ENCODE measurements around the gene TNFRSF1B. TPM values are rescaled to one million over a fixed set of nuclear protein-coding genes. Genes with fewer than 3 reads are reported as not detected.

The TNFRSF1B gene
- 15.3 TPM for total RNA-seq

DNA sequence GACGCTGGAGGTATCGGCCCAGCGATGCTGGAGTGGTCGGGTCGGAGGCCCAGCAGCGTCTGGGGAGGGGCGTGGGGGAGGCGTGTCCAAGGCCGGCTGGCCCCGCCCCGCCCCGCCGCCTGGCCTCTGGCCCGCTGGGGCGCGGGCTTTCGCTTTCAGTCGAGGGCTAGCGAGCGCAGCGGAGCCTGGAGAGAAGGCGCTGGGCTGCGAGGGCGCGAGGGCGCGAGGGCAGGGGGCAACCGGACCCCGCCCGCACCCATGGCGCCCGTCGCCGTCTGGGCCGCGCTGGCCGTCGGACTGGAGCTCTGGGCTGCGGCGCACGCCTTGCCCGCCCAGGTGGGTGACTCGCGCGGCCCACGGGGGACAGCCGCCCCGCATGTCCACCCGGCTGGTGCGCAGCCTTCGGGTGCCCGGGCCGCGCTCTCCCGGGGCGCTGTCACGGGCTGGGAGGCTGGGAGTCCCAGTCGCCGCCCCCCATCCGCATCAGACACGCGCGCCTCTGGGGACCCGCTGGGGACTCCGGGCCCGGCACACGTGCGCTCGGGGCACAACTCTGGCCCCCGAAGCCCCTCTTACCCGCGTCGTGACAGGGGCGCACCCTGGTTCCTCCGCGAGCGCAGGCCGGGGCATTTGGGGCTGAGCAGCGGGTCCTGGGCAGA is at the start of gene TNFRSF1B:
Gene TNFRSF1B, plus strand, starts transcription at position 158 of the 659 bp plus-strand sequence. Its CDS starts 101 bp downstream, at position 259.
- DNase-seq (ENCODE audit: low read depth in 2 of 3, low spot score in 2 of 3), result peak in 2 of 3 donors; percentile 63 to 67

DNA sequence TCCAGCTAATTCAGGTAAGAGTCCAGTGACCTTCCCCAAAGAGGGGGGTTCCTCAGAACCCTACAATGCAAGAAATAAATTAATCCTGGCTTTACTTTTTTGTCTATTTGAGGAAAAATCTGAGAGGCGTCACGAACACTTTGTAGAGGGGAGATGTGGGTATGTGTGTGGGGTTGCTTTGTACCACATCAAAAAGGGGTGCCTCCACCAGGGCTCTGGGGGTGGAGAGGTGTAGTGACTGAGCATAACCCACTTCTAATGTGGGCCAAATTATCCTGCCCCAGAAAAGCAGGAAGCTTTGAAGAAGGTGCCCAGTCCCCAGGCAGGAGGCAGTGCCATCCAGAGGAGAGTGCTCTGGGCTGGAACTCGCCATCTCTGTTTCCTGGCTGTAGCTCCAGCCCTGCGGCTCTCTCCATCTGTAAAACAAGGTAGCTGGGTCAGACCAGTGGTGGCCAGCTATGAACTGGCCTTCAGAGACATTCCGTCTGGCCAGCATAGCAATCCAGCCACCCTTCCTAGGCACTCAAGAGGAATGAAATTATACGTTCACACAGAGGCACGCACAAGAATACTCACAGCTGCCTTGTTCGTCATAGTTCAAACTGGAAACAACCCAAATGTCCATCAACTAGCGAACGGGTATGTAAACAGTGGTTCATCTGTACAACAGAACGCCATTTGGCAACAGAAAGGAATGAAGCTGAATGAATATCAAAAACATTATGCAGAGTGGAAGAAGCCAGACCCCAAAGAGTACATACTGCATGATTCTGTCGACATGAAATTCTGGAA is 45.4 kb upstream of the TNFRSF1B start:
- no peak for DNase-seq (ENCODE audit: low read depth in 2 of 3, low spot score in 2 of 3)

- DNase-seq (ENCODE audit: low read depth in 2 of 3, low spot score in 2 of 3), result no peak
Measured at GRCh38 chr1:12123172-12123571, 43.6 kb upstream of the TNFRSF1B start.

- peak; percentile 60 to 80 (median 76) for DNase-seq (ENCODE audit: low read depth in 2 of 3, low spot score in 2 of 3)
Measured at GRCh38 chr1:12124693-12125421, 41.9 kb upstream of the TNFRSF1B start.

DNA sequence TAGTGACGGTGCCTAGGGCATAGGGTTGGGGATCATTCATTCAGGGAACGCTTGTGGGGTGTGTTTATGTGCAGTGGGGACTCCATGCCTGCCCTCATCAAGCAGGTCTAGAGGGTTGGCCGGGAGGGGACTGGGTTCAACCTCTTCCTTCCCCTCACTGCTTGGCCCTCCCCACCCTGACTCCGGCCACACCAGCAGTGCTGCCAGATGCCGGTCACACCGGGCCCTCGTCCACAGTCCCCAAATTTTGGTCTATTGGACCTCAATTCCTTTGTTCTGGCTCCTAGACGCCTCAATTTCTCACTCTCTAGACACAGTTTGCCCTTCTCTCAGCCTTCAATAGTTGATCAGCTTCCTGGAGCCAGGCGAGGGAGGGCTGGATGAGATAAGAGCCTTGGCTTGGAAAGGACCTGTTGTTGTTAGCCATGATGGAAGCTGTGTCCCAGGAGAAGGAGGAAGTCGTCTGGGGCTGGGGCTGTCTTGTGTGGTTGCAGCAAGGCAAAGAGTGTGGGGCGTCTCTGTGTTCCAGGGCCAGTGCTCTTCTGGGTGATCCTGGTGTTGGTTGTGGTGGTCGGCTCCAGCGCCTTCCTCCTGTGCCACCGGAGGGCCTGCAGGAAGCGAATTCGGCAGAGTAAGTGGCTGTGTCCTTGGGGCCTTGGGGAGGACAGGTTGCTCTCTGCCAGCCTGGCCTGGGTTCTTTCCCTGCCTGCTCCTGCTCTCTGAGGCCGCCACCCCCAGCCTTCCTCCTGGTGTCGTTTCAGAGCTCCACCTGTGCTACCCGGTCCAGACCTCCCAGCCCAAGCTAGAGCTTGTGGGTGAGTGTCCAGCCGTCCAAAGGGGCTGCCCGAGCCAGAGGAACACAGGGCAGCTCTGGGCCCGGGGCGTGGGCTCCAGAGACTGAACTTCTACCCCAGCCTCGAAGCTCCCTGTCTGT is 41.1 kb upstream of the TNFRSF1B start:
- DNase-seq (ENCODE audit: low read depth in 2 of 3, low spot score in 2 of 3), result no peak

DNA sequence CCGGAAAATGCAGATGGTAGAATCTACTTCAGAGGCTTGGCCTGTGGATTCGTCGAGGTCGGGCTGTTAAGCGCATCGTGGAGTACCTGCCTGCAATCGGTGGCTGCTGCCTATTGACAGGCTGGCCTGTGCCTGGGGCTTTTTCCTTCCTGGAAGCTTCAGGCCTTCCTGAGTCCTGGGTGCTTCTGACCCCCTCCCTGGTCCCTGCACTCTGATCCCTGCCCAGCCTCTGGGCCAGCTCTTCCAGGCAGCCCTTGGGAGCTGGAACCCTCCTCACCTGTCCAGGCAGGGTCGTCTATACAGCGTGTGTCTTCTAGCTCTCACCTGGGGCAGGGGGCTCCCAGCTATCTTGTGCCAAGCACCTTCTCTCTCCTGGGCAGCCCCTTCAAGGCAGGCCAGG is 40.0 kb upstream of the TNFRSF1B start:
- no peak for DNase-seq (ENCODE audit: low read depth in 2 of 3, low spot score in 2 of 3)

GRCh38 chr1:12127206-12127810 is 39.5 kb upstream of the TNFRSF1B start:
- DNase-seq (ENCODE audit: low read depth in 2 of 3, low spot score in 2 of 3), result no peak

DNA sequence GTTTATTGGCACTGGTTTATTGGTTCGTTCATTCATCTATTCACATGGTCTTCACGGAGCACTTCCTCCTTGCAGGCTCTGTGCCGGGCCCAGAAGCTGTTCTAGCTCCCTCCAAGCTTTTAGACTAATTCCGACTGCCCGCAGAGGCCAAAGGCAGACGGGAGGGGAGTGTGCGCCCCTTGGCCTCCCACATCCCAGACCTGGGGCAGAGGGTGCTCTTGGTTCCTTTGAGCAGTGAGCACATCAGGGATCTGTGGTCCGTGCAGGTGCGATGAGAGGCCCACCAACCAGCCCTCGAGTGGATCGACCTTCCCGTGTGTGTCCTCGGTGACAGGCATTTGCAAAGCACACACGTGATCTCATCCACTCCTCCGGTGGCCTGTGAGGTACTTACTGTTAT is 38.7 kb upstream of the TNFRSF1B start:
- no peak for DNase-seq (ENCODE audit: low read depth in 2 of 3, low spot score in 2 of 3)

DNA sequence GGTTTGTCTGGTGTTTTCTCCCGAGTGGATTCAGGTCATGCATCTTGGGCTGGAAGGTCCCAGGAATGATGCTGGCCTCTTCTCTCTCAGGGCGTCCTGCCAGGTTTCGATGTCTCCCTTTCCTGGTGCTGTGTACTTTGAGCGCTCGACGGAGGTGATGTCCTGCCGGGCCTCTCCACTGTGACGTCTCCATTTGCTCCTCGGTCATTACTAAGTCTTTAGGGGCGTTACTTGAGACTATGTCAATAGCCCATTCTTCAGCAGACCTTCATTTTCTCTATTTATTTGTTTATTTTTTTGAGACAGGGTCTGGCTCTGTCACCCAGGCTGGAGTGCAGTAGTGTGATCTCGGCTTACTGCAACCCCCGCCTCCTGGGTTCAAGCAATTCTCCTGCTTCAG is 37.2 kb upstream of the TNFRSF1B start:
- no peak for DNase-seq (ENCODE audit: low read depth in 2 of 3, low spot score in 2 of 3)

GRCh38 chr1:12130466-12131130 is 36.2 kb upstream of the TNFRSF1B start:
- DNase-seq (ENCODE audit: low read depth in 2 of 3, low spot score in 2 of 3), result no peak

DNA sequence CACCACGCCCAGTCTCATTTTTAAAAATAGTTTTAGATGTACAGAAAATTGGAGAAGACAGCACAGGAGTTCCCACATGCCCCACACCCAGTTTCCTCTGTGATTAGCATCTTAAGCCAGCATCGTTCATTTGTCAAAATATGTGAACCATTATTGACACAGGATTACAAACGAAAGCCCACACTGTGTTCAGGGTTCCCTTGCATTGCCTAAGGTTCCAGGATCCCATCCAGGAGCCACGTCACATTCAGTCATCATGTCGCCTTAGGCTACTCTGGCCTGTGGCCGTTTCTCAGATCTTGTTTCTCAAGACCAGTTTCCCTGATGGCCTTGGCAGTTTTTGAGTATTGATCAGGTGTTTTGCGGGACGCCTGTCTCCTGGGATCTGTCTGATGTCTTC is 34.7 kb upstream of the TNFRSF1B start:
- no peak for DNase-seq (ENCODE audit: low read depth in 2 of 3, low spot score in 2 of 3)

GRCh38 chr1:12134716-12135115 is 32.1 kb upstream of the TNFRSF1B start:
- no peak for DNase-seq (ENCODE audit: low read depth in 2 of 3, low spot score in 2 of 3)

DNA sequence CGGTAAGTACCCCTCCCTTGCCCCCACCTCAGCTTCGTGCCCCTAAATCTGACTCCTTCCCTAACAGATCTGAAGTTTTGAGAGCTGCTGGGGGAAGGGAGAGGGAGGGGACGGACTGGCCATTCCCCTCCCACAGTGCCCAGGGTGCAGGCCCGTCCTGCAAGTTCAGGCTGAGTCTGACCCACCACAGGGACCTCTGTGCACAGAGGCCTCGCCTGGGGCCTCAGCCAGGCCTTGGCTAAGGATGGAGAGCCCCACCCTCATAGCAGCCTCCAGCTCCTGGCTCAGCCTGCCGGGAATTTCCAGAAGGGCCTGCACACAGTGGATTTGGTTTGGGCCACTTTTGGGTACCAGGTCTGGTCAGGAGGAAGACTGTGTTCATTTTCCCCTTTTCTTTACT is 31.2 kb upstream of the TNFRSF1B start:
- no peak for DNase-seq (ENCODE audit: low read depth in 2 of 3, low spot score in 2 of 3)

GRCh38 chr1:12136916-12137610 is 29.7 kb upstream of the TNFRSF1B start:
- DNase-seq (ENCODE audit: low read depth in 2 of 3, low spot score in 2 of 3), result no peak

- DNase-seq (ENCODE audit: low read depth in 2 of 3, low spot score in 2 of 3), result no peak
Measured at GRCh38 chr1:12138196-12139168, 28.3 kb upstream of the TNFRSF1B start.

DNA sequence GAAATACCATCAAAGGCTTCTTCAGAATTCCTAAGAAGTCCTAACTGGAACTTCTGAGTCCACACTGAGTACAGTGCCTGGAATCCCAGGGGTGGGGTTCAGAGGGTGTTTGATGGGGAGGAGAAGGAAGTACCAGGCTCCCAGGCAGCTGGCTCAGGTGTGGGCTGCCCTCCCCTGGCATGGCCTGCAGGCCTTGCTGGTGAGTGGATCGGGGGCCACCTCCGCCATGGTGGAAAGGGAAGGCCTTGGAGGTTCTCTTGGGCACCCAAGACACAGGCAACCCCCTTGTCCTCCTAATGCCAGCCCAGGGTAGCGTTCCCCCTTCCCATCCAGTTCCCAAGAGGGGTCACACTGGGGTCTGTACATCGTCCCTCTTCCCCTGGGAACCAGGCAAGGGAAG is 26.8 kb upstream of the TNFRSF1B start:
- no peak for DNase-seq (ENCODE audit: low read depth in 2 of 3, low spot score in 2 of 3)

DNA sequence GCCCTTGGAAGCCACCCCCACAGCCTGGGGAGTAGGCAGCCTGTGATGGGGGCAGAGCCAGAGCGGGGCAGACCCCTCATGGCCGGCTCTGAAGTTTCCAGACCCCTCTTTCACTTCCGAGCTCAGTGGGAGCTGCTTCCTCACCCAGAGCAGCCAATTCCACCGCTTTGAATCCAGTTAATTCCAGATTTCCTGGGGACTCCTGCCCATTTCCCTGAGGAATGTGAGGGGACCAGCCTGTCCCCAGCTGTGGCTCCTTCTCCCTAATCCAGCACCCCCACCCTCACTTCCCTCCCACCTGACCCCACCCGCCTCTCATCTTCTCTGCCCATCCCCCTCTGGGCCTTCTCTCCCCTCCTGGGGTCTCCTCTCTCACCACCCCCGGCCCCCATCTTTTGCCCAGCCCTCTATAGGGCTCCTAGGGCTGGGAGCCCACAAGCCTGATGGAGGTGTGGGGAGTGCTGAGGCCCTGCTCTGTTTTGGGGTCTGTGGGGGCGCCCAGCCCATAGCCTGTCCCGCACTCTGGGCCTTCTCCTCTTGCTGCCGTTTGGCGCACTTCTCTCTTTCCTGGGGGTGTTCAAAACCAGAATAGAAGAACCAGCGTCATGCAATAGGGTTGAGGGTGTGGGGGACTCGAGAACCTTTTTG is 26.2 kb upstream of the TNFRSF1B start:
- no peak for DNase-seq (ENCODE audit: low read depth in 2 of 3, low spot score in 2 of 3)

Measured in hematopoietic multipotent progenitor cell (in vitro differentiated cells).